Measurements from ENCODE around the gene ERLEC1.

- TF ChIP-seq CTCF (IDR thresholded peaks at IDR 0.05) = no peak
- no peak for TF ChIP-seq POLR2A (IDR thresholded peaks at IDR 0.05)
These were observed 67.8 kb downstream of the ERLEC1 start for GRCh38 chr2:53854678-53855077.

Data from thyroid gland (tissue), 4 donors.